ENCODE results near the gene PMPCA. TPM values are rescaled to one million over a fixed set of nuclear protein-coding genes. Genes with fewer than 3 reads are reported as not detected.

Gene PMPCA
- total RNA-seq, 1 donor from 2014 or later = 94.4 TPM

GRCh38 chr9:136431782-136432350 lies 21.4 kb downstream of the PMPCA start:
- Mint-ChIP-seq H3K36me3 (ENCODE audit: low read depth, unreplicated experiment) (peaks cover 4% of the 10 kb centered on the region), H3K4me1 (ENCODE audit: low read depth, unreplicated experiment) (peaks cover 5% of the 10 kb centered on the region), H3K4me3 (ENCODE audit: unreplicated experiment) (no peak overlapping the region), H3K27me3 (ENCODE audit: low read depth, unreplicated experiment) (no peaks in the 10 kb centered on the region), H3K27ac (ENCODE audit: unreplicated experiment) (no peak overlapping the region), H3K9me3 (ENCODE audit: unreplicated experiment) (no peaks in the 10 kb centered on the region)
- TF ChIP-seq EZH2 (IDR thresholded peaks at IDR 0.05; ENCODE audit: insufficient read depth, low read length) = no peak
- TF ChIP-seq CTCF (IDR thresholded peaks at IDR 0.05; ENCODE audit: insufficient read depth, low read depth, low read length) = no peak
- FAIRE-seq (no peak), DNase-seq (ENCODE audit: low read depth) (no peak)
- Histone ChIP-seq H3K4me2 (ENCODE audit: low read length) (no peak overlapping the region), H4K20me1 (ENCODE audit: insufficient read depth, low read length) (peaks cover 40% of the 10 kb centered on the region), H3K36me3 (ENCODE audit: insufficient read depth, low read length) (peaks cover 10% of the 10 kb centered on the region), H3K9me3 (ENCODE audit: insufficient read depth, low read depth, low read length) (no peaks in the 10 kb centered on the region), H3K9ac (ENCODE audit: low read length) (no peak overlapping the region), H3K4me1 (ENCODE audit: insufficient read depth, low read length) (no peaks in the 10 kb centered on the region), H3K27me3 (ENCODE audit: insufficient read depth, low read length) (no peaks in the 10 kb centered on the region), H3K79me2 (ENCODE audit: insufficient read depth, low read length) (peaks cover 37% of the 10 kb centered on the region), H3K4me3 (ENCODE audit: insufficient read depth, low read depth, low read length) (no peak overlapping the region), H3K27ac (ENCODE audit: low read depth, low read length) (no peak overlapping the region), H2AFZ (ENCODE audit: low read depth, low read length) (no peak overlapping the region)

GRCh38 chr9:136432591-136432990 lies 22.1 kb downstream of the PMPCA start:
- Mint-ChIP-seq H3K27me3 (ENCODE audit: low read depth, unreplicated experiment) (no peaks in the 10 kb centered on the region), H3K27ac (ENCODE audit: unreplicated experiment) (no peak overlapping the region), H3K36me3 (ENCODE audit: low read depth, unreplicated experiment) (peaks cover 4% of the 10 kb centered on the region), H3K4me1 (ENCODE audit: low read depth, unreplicated experiment) (peaks cover 12% of the 10 kb centered on the region), H3K9me3 (ENCODE audit: unreplicated experiment) (no peaks in the 10 kb centered on the region), H3K4me3 (ENCODE audit: unreplicated experiment) (no peak overlapping the region)
- Histone ChIP-seq H3K27me3 (ENCODE audit: insufficient read depth, low read length) (no peaks in the 10 kb centered on the region), H3K79me2 (ENCODE audit: insufficient read depth, low read length) (peaks cover 44% of the 10 kb centered on the region), H3K4me1 (ENCODE audit: insufficient read depth, low read length) (peaks cover 5% of the 10 kb centered on the region), H4K20me1 (ENCODE audit: insufficient read depth, low read length) (peaks cover 47% of the 10 kb centered on the region), H3K4me3 (ENCODE audit: insufficient read depth, low read depth, low read length) (no peak overlapping the region), H3K9ac (ENCODE audit: low read length) (no peak overlapping the region), H3K27ac (ENCODE audit: low read depth, low read length) (no peak overlapping the region), H3K36me3 (ENCODE audit: insufficient read depth, low read length) (peaks cover 10% of the 10 kb centered on the region), H3K4me2 (ENCODE audit: low read length) (no peak overlapping the region), H3K9me3 (ENCODE audit: insufficient read depth, low read depth, low read length) (no peaks in the 10 kb centered on the region), H2AFZ (ENCODE audit: low read depth, low read length) (no peak overlapping the region)
- TF ChIP-seq EZH2 (IDR thresholded peaks at IDR 0.05; ENCODE audit: insufficient read depth, low read length) (no peak), CTCF (IDR thresholded peaks at IDR 0.05; ENCODE audit: insufficient read depth, low read depth, low read length) (no peak)
- DNase-seq (ENCODE audit: low read depth) (no peak), FAIRE-seq (no peak)

GRCh38 chr9:136433043-136433715 lies 22.7 kb downstream of the PMPCA start:
- Histone ChIP-seq H3K9me3 (ENCODE audit: insufficient read depth, low read depth, low read length) (no peaks in the 10 kb centered on the region), H4K20me1 (ENCODE audit: insufficient read depth, low read length) (peaks cover 53% of the 10 kb centered on the region), H3K27ac (ENCODE audit: low read depth, low read length) (no peak overlapping the region), H3K9ac (ENCODE audit: low read length) (no peak overlapping the region), H3K36me3 (ENCODE audit: insufficient read depth, low read length) (peaks cover 9% of the 10 kb centered on the region), H3K4me1 (ENCODE audit: insufficient read depth, low read length) (peaks cover 11% of the 10 kb centered on the region), H2AFZ (ENCODE audit: low read depth, low read length) (no peak overlapping the region), H3K79me2 (ENCODE audit: insufficient read depth, low read length) (peaks cover 50% of the 10 kb centered on the region), H3K27me3 (ENCODE audit: insufficient read depth, low read length) (no peaks in the 10 kb centered on the region), H3K4me3 (ENCODE audit: insufficient read depth, low read depth, low read length) (no peak overlapping the region), H3K4me2 (ENCODE audit: low read length) (no peak overlapping the region)
- FAIRE-seq = no peak
- Mint-ChIP-seq H3K27ac (ENCODE audit: unreplicated experiment) (no peak overlapping the region), H3K36me3 (ENCODE audit: low read depth, unreplicated experiment) (peaks cover 4% of the 10 kb centered on the region), H3K27me3 (ENCODE audit: low read depth, unreplicated experiment) (no peaks in the 10 kb centered on the region), H3K9me3 (ENCODE audit: unreplicated experiment) (no peaks in the 10 kb centered on the region), H3K4me3 (ENCODE audit: unreplicated experiment) (no peak overlapping the region), H3K4me1 (ENCODE audit: low read depth, unreplicated experiment) (peaks cover 16% of the 10 kb centered on the region)
- no peak for TF ChIP-seq EZH2 (IDR thresholded peaks at IDR 0.05; ENCODE audit: insufficient read depth, low read length)
- TF ChIP-seq CTCF (IDR thresholded peaks at IDR 0.05; ENCODE audit: insufficient read depth, low read depth, low read length) = no peak
- DNase-seq (ENCODE audit: low read depth) = no peak

Data from astrocyte (in vitro differentiated cells and primary cell).